ENCODE data around the gene ODF4. TPM values are rescaled to one million over a fixed set of nuclear protein-coding genes. Genes with fewer than 3 reads are reported as not detected.
A peak's percentile ranks its signal among the peaks of the same experiment; 100 is the strongest.
"Not testable (repeated sequence)": the region's sequence is repeated elsewhere in the genome, so short reads cannot be mapped to it uniquely, and the experiment has no call there.

The ODF4 gene
- total RNA-seq, 1 donor from 2014 or later = not detected

DNA sequence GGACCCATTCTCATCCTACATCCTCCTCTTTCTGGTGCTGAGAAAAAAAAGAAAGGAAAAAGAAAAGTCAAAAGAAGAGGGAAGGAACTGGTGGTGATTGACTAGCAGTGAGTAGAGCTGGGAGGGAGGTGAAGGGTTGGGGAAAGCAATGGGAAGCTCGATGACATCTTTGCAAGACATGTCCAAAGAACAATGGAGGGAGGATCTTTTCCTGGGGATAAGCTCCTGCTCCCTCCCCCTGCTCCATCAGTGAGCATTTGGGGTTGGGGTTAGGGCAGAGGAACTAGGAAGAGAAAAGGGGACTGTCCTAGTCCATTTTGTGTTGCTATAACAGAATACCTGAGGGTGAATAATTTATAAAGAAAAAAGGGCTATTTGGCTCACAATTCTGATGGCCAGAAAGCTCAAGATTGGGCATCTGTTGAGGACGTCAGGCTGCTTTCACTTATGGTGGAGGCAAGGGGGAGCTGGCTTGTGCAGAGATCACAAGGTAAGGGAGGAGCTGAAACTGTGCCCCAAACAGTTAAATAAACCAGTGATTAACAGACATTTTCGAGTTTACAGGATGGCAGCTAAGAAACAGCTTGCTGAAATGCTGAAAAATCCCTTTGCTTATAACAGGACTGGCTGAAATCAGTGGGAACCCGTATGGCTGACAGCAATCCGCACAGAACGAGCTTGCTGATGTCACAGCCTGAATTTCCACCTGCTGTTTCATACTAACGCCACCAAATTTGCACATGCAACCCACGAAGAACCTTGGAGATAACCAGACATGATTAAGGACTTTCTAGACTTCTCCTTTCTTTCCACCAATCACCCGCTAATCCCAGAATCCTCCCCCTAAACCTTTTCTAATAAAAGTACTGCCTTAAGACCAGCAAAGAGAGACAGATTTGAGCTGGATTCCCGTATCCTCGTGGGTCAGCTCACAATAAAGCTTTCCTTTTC is 1.6 kb upstream of the ODF4 start:
- peaks cover 18% of the 10 kb centered on the region for H3K27me3 Mint-ChIP-seq
- H3K27ac Mint-ChIP-seq = no peak overlapping the region
- H3K36me3 Mint-ChIP-seq (ENCODE audit: insufficient read depth) = no peaks in the 10 kb centered on the region
- TF ChIP-seq, protein P1, sequence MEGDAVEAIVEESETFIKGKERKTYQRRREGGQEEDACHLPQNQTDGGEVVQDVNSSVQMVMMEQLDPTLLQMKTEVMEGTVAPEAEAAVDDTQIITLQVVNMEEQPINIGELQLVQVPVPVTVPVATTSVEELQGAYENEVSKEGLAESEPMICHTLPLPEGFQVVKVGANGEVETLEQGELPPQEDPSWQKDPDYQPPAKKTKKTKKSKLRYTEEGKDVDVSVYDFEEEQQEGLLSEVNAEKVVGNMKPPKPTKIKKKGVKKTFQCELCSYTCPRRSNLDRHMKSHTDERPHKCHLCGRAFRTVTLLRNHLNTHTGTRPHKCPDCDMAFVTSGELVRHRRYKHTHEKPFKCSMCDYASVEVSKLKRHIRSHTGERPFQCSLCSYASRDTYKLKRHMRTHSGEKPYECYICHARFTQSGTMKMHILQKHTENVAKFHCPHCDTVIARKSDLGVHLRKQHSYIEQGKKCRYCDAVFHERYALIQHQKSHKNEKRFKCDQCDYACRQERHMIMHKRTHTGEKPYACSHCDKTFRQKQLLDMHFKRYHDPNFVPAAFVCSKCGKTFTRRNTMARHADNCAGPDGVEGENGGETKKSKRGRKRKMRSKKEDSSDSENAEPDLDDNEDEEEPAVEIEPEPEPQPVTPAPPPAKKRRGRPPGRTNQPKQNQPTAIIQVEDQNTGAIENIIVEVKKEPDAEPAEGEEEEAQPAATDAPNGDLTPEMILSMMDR (IDR thresholded peaks at IDR 0.05; ENCODE audit: unreplicated experiment) = no peak
- DNase-seq (ENCODE audit: low spot score, unreplicated experiment) = no peak
- peaks cover 4% of the 10 kb centered on the region for H3K4me1 Mint-ChIP-seq (ENCODE audit: low read depth)
- no peaks in the 10 kb centered on the region for H3K9me3 Mint-ChIP-seq (ENCODE audit: low read depth)
- H3K4me3 Mint-ChIP-seq (ENCODE audit: low read depth) = no peak overlapping the region

DNA sequence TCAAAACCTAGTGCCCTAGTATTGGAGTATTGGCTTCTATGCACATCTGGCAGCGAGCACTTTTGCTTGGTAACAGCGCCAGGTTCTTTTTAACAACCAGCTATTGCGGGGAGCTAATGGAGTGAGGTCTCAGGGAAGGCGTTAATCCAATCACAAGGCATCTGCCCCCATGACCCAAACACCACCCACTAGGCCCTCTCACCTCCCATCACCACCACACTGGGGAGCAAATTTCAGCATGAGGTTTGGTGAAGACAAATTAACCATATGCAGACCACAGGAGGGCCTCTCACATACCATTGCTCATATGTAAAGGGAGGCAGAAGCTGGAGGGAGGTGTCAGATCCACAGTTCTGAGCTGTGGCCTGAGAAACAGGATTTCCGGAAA is 893 bp upstream of the ODF4 start:
- Mint-ChIP-seq H3K9me3 (ENCODE audit: low read depth) (no peaks in the 10 kb centered on the region), H3K4me1 (ENCODE audit: low read depth) (peaks cover 4% of the 10 kb centered on the region)

DNA sequence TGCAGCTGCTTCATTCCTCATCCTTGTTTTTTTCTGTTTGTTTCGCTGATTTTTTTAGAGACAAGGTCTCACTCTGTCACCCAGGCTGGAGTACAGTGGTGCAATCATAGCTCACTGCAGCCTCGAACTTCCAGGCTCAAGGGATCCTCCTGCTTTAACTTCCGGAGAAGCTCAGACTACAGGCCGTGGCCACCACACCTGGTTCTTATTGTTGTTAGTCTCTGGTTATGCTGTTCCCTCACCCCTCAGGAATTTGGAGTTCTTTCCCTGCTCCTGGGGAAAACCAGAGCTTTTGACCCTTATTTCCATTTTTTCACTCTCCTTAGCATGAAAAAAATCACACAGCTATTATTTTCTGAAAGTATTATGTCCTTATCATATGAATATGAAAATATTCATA is 1.8 kb downstream of the ODF4 start:
- H3K9me3 Mint-ChIP-seq (ENCODE audit: low read depth) = no peaks in the 10 kb centered on the region

More for the DNA sequence above, 893 bp upstream of the ODF4 start:
- Mint-ChIP-seq H3K36me3 (ENCODE audit: insufficient read depth) (no peaks in the 10 kb centered on the region), H3K4me3 (ENCODE audit: low read depth) (no peak overlapping the region), H3K27me3 (peaks cover 18% of the 10 kb centered on the region), H3K27ac (no peak overlapping the region)
- DNase-seq (ENCODE audit: low spot score, unreplicated experiment) = no peak
- TF ChIP-seq, protein P1 (IDR thresholded peaks at IDR 0.05; ENCODE audit: unreplicated experiment) = no peak

DNA sequence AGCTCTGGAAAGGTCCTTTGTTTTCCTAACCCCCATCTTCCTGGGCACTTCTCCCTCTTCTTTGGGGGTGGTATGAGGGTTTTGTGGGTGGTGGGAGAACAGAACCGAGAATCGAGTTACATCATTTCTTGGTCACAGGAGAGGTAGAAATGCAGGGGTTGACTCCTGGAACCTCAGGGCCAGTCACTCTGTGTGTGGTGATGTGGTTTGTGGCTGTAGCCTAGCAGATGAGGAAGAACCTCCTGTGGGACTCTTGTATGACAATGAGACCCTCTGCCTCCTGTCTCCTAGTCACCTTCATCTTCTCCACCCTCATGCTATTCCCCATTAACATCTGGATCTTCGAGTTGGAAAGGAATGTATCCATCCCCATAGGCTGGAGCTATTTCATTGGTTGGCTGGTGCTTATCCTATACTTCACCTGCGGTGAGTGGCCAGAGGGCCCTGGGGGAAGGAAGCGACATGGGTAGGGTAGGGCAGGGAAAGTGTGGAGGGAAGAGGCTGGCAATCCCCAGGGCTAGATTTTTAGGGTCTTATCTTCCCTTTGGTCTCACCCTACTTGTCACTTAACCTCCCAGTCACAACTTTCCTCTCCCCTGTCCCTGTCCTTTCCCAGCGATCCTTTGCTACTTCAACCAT is 5.5 kb downstream of the ODF4 start:
- Mint-ChIP-seq H3K4me3 (ENCODE audit: low read depth) (no peak overlapping the region), H3K36me3 (ENCODE audit: insufficient read depth) (no peaks in the 10 kb centered on the region), H3K27ac (peak overlapping the region; percentile 38), H3K4me1 (ENCODE audit: low read depth) (peaks cover 12% of the 10 kb centered on the region), H3K9me3 (ENCODE audit: low read depth) (no peaks in the 10 kb centered on the region), H3K27me3 (peaks cover 3% of the 10 kb centered on the region)
- no peak for DNase-seq (ENCODE audit: low spot score, unreplicated experiment)
- TF ChIP-seq, protein P1 (IDR thresholded peaks at IDR 0.05; ENCODE audit: unreplicated experiment) = no peak

More for the DNA sequence above, 1.8 kb downstream of the ODF4 start:
- H3K27me3 Mint-ChIP-seq = peaks cover 18% of the 10 kb centered on the region
- H3K27ac Mint-ChIP-seq = peak overlapping the region; percentile 54
- peaks cover 12% of the 10 kb centered on the region for H3K4me1 Mint-ChIP-seq (ENCODE audit: low read depth)
- no peak for DNase-seq (ENCODE audit: low spot score, unreplicated experiment)
- H3K4me3 Mint-ChIP-seq (ENCODE audit: low read depth) = no peak overlapping the region
- TF ChIP-seq, protein P1 (IDR thresholded peaks at IDR 0.05; ENCODE audit: unreplicated experiment) = no peak
- H3K36me3 Mint-ChIP-seq (ENCODE audit: insufficient read depth) = no peaks in the 10 kb centered on the region

DNA sequence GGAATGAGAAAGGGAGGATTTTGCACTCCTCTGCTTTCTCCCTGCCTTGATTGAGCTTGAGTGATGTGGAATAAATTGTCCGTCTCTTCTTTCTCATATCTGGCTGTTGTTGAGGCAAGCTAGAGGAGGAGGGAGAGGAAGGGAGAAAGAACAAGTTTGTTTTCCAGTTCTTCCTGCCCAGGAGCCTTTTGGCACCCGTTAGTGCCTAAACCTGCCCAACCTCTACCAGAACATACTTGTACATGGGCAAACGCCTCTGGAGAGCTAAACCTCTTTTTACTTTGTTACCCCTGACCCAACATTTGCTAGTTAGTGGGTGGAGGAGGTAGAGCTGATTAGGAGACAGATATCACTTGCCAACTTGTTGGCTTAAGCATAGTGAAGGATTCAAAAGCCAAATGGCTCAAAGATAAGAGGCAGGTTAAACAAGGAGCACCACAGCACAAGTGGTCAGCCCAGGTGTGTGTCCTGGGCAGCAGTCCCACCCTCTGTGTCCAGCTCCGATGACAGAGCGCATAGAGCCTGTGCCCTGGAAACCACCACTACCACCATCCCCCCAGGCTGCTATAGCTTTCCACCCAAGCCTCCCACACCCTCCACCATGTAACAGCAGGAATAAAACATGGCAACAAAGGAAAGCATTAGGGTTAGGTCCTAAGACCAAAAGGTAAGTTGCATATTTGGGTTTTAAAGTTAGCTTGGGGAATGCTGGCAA is 6.5 kb downstream of the ODF4 start:
- Mint-ChIP-seq H3K9me3 (ENCODE audit: low read depth) (no peaks in the 10 kb centered on the region), H3K27ac (peak overlapping the region; percentile 24), H3K27me3 (peaks cover 3% of the 10 kb centered on the region), H3K4me3 (ENCODE audit: low read depth) (no peak overlapping the region), H3K4me1 (ENCODE audit: low read depth) (peaks cover 12% of the 10 kb centered on the region), H3K36me3 (ENCODE audit: insufficient read depth) (no peaks in the 10 kb centered on the region)
- TF ChIP-seq, protein P1 (IDR thresholded peaks at IDR 0.05; ENCODE audit: unreplicated experiment) = no peak
- DNase-seq (ENCODE audit: low spot score, unreplicated experiment) = no peak

DNA sequence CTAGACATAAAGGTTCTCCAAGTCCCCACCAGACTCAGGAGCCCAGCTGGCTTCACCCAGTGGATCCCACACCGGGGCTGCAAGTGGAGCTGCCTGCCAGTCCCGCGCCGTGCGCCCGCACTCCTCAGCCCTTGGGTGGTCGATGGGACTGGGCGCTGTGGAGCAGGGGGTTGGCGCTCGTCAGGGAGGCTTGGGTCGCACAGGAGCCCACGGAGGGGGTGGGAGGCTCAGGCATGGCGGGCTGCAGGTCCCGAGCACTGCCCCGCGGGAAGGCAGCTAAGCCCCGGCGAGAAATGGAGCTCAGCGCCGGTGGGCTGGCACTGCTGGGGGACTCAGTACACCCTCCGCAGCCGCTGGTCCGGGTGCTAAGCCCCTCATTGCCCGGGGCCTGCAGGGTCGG is 7.4 kb downstream of the ODF4 start:
- not testable (repeated sequence) for H3K9me3 Mint-ChIP-seq (ENCODE audit: low read depth); DNase-seq (ENCODE audit: low spot score, unreplicated experiment); H3K4me1 Mint-ChIP-seq (ENCODE audit: low read depth); H3K36me3 Mint-ChIP-seq (ENCODE audit: insufficient read depth); H3K4me3 Mint-ChIP-seq (ENCODE audit: low read depth); H3K27ac Mint-ChIP-seq; H3K27me3 Mint-ChIP-seq
